ENCODE measurements around the gene SLC7A6.
"Not testable (repeated sequence)": the region's sequence is repeated elsewhere in the genome, so short reads cannot be mapped to it uniquely, and the experiment has no call there.

SLC7A6 gene

DNA sequence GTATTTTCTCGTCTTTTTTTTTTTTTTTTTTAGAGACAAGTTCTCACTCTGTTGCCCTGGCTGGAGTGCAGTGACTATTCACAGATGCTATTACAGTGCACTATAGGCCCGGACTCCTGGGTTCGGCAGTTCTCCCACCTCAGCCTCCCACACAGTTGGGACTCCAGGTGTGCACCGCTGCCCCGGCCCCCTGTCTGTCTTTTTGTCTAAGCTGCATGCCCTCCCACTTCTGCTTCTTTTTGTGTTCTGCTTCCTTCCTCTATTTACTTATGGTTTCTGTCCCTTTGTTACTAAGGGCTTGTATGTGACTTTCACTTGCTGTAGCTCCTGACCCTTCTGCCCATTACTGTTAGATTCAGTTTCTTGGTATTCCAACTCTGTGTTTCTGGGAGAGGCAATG, 20.5 kb downstream of the SLC7A6 start:
- peak; percentile 87 for DNase-seq

DNA sequence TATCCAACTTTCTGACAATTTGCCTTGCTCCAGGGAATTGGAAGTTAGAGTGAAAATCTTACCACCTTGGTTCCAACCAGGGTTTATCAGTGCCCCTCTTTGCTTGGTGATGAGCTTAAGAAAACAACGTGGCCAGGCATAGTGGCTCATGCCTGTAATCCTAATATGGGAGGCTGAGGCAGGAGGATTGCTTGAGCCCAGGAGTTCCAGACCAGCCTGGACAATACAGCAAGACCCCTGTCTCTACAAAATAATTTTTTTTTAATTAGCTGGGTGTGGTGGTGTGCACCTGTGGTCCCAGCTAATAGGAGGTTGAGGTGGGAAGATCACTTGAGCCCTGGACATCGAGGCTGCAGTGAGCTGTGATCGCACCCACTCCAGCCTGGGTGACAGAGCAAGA, 21.4 kb downstream of the SLC7A6 start:
- DNase-seq, result no peak

DNA sequence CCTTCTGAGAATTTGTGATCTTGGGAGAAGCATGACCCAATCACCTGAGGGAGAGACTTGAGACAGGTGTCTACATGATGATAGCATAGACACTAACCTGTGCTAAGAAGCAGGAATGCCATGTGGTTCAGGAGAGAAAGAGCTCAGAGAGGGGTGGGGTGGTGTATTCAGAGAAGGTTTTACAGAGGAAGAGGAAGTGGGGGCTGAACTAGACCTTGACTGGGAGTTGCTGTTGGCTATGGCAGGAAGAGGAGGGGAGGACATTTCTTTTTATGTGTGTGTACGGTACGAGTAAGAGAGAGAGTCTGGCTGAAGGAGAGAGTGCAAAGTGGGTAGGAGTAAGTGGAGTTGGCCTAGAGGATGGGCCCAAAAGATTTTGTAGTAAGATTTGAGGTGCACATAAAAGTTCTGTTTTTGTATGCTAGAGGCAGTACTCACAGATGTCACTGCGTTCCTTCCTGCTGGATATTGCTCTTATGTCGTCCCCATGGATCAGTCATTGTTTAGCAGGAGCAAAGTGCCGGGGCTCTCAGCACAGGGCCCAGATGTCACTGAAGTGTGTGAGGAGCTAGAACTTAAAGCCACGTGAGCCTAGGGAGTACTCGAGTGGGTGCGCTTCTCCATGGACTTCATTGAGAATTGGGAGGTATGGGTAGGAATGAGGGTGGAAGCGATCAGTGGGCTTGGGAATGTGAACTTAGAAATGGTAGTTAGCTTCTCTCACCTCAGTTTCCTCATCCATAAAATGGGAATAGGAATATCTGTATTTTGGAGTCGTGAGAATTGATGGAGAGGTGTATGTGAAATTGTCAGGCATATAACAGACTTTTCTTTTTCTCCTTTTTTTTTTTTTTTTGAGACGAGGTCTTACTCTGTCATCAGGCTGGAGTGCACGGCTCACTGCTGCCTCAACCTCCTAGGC, 22.1 kb downstream of the SLC7A6 start:
- DNase-seq, result peak; percentile 80

DNA sequence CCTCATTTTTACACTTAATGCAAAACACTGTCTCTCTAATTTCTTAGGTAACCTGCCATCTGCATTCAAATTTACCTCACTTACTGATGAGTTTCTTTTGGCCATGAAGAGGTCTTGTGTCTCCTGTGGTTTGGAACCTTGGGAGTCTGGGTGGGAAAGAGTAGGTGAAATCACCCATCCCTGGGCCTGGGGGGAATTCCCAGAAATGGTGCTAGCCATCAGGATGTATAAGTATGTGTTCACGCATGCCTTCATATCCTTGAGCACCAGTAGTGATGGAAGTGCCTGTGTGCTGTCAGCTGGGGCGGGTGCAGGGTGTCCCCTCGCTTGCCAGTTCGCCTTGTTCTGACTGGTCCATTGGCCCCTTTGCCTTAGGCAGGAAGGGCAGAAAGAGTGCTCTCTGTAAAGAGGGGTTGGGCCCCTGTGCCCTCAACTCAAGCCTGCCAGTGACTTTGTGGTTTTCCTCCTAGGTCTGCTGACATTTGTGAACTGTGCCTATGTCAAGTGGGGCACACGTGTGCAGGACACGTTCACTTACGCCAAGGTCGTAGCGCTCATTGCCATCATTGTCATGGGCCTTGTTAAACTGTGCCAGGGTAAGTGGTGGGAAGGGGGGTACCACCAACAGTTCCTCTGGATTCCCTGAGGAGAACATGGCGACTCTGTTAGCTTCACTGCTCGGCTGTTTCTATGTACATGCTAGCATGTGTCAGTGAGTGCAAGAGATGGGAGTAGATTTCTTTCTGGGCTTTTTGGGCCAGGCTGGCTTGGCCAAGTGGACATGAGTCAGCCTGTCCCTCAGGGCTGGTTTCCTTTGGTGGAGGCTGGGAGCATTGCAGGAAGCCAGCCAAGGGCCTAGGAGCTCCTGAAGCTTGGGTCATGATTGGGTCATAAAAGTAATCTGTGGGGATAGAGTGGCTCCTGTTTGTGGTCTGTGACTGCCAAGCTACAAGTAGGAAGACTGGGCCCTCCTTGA, 23.2 kb downstream of the SLC7A6 start:
- DNase-seq, result peak; percentile 38

DNA sequence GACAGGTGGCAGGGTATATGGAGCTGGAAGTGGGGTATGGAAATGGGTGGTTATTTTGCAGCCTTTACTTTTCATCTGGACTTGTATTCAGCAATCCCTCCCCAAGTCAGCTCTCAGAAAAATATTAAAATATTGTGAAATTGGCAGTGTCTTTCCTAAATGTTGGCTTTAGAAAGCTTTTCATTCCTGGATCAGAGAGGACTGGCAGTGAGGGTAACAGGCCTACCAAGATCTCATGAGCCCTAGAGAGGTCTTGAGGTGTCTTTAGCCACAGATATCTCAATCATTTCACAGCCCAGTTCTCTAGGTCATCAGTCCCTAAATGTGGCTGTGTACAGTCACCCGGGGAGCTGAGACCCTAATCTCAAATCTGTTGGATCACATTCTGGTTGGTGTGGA, 23.9 kb downstream of the SLC7A6 start:
- no peak for DNase-seq

DNA sequence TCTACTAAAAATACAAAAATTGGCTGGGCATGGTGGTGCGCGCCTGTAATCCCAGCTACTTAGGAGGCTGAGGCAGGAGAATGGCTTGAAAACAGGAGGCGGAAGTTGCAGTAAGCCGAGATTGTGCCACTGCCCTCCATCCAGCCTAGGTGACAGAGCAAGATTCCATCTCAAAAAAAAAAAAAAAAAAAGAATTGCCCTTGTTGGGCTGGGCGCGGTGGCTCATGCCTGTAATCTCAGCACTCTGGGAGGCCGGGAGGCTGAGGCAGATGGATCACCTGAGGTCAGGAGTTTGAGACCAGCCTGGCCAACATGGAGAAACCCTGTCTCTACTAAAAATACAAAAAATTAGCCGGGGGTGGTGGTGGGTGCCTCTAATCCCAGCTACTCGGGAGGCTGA, 24.5 kb downstream of the SLC7A6 start:
- not testable (repeated sequence) for DNase-seq

DNA sequence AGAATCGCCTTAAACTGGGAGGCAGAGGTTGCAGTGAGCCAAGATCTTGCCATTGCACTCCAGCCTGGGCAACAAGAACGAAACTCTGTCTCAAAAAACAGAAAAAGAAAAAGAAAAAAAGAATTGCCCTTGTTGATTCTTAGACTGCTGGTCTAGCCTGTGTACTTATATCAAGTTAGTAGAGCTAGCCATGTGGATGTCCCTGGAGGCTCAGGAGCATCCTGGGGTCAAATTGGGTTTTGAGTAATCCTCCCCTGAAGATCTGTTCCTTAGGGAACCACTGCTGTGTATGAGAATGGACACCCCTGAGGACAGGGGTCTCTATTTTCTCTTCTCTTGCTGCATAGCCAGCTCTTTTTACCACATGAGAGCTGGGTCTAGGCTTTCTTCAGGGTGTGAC, 24.9 kb downstream of the SLC7A6 start:
- DNase-seq, result no peak

DNA sequence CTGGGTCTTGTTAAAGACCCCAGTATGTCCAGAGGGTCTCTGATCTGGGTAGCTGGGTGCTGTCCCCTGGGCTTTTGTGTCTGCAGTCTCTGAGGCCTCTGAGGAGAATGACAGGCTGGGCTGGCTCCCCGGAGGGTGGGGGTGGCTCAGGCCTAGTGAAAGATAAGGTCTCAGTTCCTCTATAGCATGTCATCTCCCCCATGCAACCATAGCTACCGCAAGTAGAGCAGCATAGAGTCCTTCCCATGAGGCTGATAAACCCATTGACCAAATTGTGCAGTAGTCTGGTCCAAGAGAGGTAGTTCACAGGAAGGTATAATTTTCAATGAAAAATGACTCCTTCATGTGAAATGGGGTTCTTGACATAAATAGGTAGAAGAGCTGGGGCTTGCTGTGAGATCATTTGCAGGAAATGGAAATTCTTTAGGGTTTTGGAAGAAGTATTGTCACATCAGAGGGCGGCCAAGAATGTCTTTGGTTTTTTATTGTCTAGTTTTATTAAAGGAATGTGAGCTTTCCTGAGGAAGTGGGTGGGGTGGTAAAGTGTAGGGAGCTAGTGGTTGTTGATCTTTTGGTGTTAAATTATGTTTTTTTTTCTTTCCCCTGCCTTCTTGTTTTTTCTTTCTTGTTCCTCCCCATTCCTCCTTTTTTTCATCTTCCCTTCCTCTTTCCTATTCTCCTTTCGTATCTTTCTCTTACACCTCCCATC, 25.4 kb downstream of the SLC7A6 start:
- peak; percentile 89 for DNase-seq

DNA sequence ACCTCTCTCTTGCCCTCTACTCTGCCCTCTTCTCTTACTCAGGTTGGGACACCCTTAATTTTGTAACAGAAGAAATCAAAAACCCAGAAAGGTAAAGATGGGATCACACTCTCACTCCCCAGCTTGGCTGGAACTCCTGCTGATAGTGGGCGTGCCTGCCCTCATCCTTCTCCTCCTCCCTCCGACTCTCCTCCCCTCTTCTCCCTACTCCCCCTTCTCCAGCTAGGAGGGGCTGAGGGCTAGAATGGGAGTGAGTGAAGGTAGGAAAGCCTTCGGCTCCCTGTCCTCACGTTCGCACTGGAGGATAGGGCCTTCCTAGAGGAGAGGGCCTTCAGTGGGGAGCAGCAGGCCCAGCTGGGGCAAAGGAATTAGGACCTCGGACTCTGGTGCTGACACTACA, 26.1 kb downstream of the SLC7A6 start:
- DNase-seq, result no peak

DNA sequence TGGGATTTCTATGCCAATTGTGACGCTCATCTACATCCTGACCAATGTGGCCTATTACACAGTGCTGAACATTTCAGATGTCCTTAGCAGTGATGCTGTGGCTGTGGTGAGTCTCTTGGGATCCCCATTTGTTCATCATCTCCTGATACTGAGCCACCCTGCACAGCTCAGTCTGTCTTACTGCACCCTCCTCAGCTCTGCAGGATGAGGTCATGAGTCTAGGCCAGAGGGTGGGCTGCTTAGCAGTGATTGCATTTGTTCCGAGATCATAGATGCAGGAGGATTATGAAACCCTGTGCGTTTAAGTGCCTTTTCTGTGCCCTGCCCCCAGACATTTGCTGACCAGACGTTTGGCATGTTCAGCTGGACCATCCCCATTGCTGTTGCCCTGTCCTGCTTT, 26.9 kb downstream of the SLC7A6 start:
- DNase-seq, result no peak

DNA sequence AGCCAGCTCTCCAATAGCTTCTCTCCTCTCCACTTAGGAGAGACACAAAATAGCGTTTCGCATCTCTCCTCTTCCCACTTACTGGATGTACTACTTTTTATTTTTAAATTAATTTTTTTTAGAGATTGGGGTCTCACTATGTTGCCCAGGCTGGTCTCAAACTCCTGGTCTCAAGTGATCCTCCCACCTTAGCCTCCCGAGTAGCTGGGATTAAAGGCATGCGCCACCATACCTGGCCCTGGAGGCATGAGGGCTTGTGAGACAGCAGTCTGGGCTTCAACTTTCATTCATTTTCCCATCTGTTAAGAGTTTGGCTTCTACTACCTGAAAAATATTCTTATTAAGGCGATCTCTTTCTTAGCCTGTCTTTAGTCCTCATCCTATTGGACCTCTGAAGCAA, 28.1 kb downstream of the SLC7A6 start:
- DNase-seq, result no peak

DNA sequence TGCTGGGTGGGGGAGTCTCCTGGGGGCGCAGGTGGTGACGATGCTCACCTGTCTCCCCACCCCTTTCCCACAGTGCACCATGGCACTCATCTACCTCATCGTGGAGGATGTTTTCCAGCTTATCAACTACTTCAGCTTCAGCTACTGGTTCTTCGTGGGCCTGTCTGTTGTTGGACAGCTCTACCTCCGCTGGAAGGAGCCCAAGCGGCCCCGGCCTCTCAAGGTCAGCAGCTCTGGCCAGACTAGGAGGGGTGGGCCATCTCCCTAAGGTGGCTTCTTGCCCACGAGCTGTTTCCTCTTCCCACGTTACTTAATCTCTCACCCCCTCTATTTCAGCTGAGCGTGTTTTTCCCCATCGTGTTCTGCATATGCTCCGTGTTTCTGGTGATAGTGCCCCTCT, 32.0 kb downstream of the SLC7A6 start:
- no peak for DNase-seq

DNA sequence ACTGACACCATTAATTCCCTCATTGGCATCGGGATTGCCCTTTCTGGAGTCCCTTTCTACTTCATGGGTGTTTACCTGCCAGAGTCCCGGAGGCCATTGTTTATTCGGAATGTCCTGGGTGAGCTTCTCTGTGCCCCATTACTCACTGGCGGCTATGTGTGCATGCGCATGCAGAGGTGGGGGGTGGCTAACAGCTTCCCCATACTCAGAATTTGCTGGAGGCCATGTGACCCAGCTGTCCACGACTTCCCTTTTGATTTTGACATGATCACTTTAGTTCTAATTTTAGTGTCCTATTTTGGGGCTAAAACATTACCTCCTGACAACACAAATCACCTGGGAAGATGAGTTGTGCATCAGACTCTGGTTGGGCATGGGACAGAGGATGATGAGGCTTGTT, 32.4 kb downstream of the SLC7A6 start:
- peak; percentile 30 for DNase-seq

DNA sequence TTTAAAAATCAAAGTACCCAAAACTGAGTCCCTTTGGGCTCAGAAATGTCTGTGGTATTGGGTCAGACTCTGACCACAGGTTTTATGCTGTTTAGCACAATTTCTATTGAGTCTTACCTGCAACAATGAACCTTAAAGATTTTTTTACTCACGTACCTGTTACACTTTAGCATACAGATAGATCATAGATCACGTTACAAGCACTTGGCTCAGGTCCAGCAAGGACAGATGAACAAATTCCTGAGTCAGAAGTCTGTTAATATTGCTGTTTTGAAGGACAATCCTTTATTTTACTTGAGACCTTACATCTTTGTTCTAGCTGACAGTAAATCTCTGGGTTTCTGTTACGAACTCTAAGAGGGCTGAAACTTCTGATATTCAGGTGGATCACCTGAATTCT, 33.6 kb downstream of the SLC7A6 start:
- DNase-seq, result no peak

DNA sequence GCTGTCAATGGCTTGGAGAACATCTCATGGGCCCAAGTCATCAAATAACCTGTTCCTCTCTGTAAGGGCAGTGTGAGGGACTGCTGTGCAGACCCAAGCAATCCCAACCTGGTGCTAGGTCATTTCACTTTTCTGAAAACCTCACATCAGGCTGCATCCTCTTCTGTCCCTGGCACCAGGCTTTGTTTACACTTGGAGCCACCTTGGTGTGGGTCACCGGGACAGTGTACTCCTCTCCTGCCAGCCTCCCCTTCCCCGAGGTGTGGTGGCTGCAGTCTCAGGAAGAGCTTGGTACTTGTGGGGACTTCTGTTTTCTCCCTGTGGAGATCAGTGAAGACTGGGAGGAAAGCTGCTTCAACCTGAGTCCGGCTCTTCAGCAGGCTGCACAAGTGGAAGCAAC, 34.0 kb downstream of the SLC7A6 start:
- no peak for DNase-seq

DNA sequence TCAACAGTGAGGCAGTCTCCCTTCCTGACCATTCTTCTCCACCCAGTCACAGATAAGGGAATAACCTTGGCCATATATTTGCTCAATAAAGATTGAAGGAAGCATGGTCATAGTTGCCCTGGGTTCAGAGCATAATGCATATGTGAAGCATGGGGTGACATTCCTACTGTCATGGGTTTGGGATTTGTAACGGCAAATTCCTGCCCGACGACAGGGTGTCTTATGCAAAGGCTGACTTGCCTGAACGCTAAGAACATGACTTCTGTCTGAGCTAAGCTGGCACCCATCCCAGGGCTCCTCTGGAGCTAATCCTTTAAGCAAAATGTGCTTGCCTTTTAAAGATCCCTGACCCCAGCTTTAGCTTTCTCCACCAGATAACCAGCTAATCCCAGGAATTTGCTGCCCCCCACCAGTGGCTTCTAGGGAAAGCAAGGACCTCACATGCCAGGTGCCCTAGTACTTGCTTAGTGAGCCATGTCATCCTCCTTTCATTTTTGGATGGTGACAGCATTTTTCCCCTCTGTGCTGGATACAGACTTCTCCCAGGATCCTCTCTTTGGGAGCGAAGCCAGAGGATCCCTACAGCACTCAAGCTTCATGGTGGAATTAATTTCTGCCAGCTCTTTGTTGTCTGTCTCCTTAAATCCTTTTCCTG, 34.7 kb downstream of the SLC7A6 start:
- DNase-seq, result no peak

DNA sequence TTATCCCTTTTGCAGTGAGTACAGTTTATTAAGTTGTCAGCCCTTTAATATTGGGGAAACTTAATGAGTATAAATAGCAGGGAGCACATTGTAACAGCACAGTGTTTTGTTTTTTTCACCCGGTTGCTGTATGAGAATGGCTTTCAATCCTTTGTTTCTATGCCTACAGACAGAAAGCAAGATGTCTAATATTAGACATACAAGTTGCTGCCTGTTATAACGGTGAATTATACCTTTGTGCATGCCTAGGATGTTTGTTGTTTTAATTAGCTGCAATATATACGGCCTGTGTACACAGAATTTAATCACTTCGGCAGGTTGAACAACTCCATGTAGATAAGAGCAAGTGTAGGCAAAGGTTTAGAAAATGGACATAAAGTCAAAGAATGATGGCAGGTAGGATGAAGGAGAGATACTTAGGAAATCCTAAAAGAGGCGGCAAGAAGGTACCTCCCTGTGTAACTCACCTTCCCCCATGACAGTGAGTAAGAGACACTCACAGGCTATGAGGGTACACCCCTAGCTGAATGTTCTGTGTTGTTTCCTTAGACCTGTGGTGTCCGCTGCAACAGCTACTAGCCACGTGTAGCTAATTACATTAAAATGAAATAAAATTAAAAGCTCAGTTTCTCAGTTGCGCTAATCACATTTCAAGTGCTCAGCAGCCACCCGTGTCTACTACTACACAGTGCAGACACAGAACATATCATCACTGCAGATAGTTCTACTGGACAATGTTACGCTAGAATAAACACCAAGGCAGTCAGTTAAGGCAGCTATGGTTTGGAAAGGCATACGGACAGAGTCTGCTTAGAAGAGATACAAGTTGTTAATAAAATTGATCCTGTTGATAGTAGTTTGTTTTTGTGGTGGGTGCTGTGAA, 35.5 kb downstream of the SLC7A6 start:
- no peak for DNase-seq

DNA sequence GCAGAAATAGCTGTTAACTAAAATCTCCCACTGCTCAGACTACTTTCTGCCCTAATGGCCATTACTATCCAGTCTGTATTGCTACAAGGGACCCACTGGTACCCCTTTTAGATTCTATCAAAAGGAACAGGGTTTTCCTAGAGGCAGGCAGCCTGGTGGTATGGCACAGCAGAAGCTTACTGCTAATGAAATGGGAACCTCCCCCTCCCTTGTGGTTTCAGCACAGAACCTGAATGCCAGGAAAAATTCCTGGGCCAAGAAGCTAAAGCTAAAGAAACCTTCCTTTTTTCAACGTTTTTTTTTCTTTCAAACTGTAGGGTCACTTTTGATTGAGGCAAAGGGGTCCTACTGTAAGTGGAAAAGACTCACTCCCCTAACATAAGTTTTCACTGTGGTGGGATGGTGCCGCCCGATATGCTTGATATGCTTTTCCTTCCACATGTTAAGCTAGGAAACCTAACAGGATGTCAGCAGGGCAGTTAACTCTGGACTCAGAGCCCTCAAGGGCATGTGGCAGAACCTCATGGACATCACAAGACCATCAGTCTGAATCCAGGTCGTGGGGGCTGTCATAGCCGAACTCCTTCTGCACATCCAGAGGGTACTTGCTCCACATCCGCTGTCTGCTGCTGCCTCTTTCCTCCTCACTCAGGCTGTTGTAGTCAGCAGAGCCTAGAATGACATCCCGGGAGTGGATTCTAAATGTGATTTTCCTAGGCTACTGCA, 36.6 kb downstream of the SLC7A6 start:
- no peak for DNase-seq

DNA sequence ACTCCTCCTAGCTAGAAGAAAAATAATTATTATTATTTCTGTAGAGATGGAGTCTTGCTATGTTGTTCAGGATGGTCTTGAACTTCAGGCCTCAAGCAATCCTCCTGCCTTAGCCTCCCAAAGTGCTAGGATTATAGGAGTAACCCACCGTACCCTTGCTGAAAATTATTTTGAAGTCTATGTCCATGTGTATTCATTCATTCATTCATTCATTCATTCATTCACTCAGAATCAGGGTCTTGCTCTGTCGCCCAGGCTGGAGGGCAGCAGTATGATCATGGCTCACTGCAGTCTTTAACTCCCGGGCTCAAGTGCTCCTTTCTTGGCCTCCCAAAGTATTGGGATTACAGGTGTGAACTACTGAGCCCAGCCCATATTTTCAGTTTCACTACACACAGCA, 42.3 kb downstream of the SLC7A6 start:
- DNase-seq, result no peak

DNA sequence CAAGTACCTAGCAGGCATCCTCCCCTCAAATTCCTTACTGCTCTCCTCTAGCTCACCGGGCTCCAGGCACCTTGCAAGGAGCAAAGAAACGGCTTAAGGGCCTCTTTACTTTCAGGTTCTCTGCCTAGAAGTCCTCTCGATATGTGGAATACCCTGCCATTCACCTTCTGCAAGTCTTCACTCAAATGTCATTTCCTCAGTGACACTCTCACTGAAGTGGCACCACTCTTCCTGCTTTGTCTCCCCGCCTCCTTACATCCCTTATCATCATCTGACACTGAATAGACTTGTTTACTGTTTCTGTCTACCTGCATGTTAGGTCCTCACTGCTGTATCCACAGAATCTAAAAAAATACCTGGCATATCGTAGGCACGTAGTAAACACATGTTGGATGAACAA, 45.5 kb downstream of the SLC7A6 start:
- peak; percentile 13 for DNase-seq

DNA sequence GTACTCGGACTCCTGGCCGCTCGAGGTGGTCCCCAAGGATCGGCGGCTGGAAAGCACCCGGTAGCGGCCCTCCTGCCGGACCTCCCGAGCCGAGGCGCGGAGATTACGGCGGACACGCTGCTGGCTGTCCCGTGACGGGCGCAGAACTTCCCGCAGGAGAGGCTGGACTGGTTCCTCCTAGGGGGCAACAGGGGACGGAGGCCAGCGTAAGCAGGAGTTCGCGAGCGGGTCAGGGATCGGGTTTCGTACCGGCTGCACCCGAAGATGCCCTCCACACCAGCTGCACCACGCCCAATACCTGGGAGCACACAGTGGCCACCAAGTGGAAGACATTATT, 46.1 kb downstream of the SLC7A6 start:
- no peak for DNase-seq

Measured in MV-4-11 (cell line).